ENCODE data around the gene PLA2G5. TPM values are rescaled to one million over a fixed set of nuclear protein-coding genes. Genes with fewer than 3 reads are reported as not detected.
"Not testable (repeated sequence)": the region's sequence is repeated elsewhere in the genome, so short reads cannot be mapped to it uniquely, and the experiment has no call there.

Gene PLA2G5, protein sequence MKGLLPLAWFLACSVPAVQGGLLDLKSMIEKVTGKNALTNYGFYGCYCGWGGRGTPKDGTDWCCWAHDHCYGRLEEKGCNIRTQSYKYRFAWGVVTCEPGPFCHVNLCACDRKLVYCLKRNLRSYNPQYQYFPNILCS
- total RNA-seq: 0.25 TPM in 1 of 3 replicates, not detected in the others

DNA sequence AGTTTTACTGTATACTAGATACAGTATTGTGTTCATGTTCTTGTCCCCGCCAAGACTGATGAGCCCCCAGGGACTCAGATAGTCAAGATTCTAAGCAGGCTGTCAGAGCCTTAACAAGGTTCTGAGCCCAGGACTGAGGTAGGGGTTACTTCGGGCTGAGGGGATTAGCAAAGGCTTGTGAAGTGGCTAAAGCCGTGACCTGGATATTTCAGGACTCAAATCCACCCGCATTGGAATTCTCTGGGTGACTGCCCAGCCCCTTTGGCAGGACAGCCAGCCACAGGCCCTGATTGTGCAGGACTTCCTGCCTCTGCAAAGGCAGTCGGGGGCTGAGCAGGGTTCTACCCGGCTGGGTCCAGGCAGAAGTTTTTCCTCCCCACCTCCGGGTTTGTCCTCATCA lies at the start of gene PLA2G5:
Gene PLA2G5 (plus strand): TSS at position 321 of the 400 bp plus-strand sequence. CDS start 14,637 bp downstream, outside the sequence.
- DNase-seq (ENCODE audit: low spot score in 2 of 2, unreplicated experiment in 2 of 2): no peak
- no peaks in the 10 kb centered on the region for H3K4me1 Mint-ChIP-seq
- H3K27me3 Mint-ChIP-seq (ENCODE audit: low read depth): peaks cover 12% of the 10 kb centered on the region
- no peak within 1 kb of the TSS for H3K4me3 Mint-ChIP-seq
- no peak within 1 kb of the TSS for H3K27ac Mint-ChIP-seq
- TF ChIP-seq, protein P1, sequence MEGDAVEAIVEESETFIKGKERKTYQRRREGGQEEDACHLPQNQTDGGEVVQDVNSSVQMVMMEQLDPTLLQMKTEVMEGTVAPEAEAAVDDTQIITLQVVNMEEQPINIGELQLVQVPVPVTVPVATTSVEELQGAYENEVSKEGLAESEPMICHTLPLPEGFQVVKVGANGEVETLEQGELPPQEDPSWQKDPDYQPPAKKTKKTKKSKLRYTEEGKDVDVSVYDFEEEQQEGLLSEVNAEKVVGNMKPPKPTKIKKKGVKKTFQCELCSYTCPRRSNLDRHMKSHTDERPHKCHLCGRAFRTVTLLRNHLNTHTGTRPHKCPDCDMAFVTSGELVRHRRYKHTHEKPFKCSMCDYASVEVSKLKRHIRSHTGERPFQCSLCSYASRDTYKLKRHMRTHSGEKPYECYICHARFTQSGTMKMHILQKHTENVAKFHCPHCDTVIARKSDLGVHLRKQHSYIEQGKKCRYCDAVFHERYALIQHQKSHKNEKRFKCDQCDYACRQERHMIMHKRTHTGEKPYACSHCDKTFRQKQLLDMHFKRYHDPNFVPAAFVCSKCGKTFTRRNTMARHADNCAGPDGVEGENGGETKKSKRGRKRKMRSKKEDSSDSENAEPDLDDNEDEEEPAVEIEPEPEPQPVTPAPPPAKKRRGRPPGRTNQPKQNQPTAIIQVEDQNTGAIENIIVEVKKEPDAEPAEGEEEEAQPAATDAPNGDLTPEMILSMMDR (IDR thresholded peaks at IDR 0.05; ENCODE audit: unreplicated experiment): no peak
- no peaks in the 10 kb centered on the region for H3K36me3 Mint-ChIP-seq
- H3K9me3 Mint-ChIP-seq: no peaks in the 10 kb centered on the region

DNA sequence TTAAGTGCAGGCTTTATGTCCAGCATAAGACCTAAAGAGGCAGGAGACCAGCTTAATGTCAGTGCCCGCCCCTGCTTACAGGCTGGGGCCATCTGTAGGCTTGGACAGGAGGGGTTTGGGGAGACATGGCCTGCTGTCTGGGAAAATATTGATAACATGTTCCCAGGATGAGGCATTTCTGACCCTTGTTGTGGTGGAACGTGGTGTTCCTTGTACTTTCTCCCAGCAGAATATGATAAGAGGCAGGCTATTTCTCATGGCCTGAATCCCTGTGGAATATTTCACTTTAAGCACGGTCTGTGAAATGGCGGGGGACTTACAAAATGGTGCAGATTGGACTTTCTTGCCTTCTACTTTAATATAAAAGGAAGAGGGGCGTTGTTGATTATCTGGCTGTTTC lies 41.9 kb upstream of the PLA2G5 start:
- TF ChIP-seq, protein P1 (IDR thresholded peaks at IDR 0.05; ENCODE audit: unreplicated experiment): no peak
- no peaks in the 10 kb centered on the region for H3K36me3 Mint-ChIP-seq
- peaks cover 6% of the 10 kb centered on the region for H3K4me1 Mint-ChIP-seq
- no peak overlapping the region for H3K27ac Mint-ChIP-seq
- no peak for DNase-seq (ENCODE audit: low spot score in 2 of 2, unreplicated experiment in 2 of 2)
- no peak overlapping the region for H3K4me3 Mint-ChIP-seq
- H3K27me3 Mint-ChIP-seq (ENCODE audit: low read depth): peaks cover 3% of the 10 kb centered on the region
- peaks cover 30% of the 10 kb centered on the region for H3K9me3 Mint-ChIP-seq

DNA sequence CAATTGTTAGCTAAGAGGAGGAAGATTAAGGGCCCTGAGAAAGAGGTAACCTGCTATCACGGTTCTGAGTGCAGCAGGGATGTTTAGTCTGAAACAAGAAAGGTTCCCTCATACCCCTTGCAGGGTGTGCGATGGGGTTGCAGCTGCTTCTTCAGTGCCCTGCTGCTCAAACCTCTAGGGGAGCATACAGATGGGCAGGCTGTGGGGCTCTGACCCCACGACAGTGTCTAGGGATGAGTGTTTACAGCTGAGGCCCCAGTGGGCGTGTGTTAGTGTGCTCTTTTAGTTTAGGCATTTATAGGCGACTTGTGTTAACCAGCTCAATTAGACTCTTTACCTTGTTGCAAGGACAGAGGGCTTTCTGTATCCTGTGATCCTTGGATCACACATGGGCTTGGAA lies 41.3 kb upstream of the PLA2G5 start:
- H3K9me3 Mint-ChIP-seq: peaks cover 27% of the 10 kb centered on the region
- peaks cover 3% of the 10 kb centered on the region for H3K27me3 Mint-ChIP-seq (ENCODE audit: low read depth)
- H3K27ac Mint-ChIP-seq: no peak overlapping the region
- TF ChIP-seq, protein P1 (IDR thresholded peaks at IDR 0.05; ENCODE audit: unreplicated experiment): no peak
- no peak overlapping the region for H3K4me3 Mint-ChIP-seq
- H3K4me1 Mint-ChIP-seq: peaks cover 6% of the 10 kb centered on the region
- H3K36me3 Mint-ChIP-seq: no peaks in the 10 kb centered on the region
- no peak for DNase-seq (ENCODE audit: low spot score in 2 of 2, unreplicated experiment in 2 of 2)

DNA sequence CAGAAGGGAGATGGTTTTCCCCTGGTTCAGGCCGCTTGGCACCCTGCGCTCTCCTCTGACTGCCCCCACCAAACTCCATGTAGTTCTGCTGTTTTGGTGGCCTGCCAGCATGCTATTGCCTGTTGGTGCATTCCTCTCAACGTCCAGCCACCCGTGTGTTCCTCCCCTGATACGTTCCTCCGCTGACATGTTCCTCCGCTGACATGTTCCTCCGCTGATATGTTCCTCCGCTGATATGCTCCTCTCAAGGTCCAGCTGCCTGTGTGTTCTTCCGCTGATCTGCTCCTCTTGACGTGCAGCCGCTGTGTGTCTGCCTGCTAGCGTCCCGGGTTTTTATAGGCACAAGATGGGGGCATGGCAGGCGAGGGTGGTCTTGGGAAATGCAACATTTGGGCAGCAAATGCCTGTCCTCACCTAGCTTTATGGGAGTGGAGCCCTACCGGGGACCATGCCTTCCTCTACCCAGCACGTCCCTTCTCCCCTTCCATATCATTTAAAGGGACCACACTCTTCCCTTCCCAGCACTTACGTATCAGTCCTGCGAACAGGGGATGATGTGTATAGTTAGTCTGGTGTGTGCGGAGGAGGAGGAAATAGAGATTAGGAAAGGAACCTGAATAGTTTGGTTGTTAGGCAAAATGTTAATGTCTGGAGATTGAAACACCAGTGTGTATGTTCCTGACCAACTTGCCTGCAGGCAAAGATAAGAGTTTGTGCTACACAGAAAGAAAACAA lies 40.6 kb upstream of the PLA2G5 start:
- Mint-ChIP-seq H3K36me3 (no peaks in the 10 kb centered on the region), H3K27me3 (ENCODE audit: low read depth) (peaks cover 7% of the 10 kb centered on the region), H3K9me3 (peaks cover 27% of the 10 kb centered on the region), H3K4me3 (no peak overlapping the region), H3K4me1 (peaks cover 6% of the 10 kb centered on the region), H3K27ac (no peak overlapping the region)
- TF ChIP-seq, protein P1 (IDR thresholded peaks at IDR 0.05; ENCODE audit: unreplicated experiment): no peak
- DNase-seq (ENCODE audit: low spot score in 2 of 2, unreplicated experiment in 2 of 2): no peak

DNA sequence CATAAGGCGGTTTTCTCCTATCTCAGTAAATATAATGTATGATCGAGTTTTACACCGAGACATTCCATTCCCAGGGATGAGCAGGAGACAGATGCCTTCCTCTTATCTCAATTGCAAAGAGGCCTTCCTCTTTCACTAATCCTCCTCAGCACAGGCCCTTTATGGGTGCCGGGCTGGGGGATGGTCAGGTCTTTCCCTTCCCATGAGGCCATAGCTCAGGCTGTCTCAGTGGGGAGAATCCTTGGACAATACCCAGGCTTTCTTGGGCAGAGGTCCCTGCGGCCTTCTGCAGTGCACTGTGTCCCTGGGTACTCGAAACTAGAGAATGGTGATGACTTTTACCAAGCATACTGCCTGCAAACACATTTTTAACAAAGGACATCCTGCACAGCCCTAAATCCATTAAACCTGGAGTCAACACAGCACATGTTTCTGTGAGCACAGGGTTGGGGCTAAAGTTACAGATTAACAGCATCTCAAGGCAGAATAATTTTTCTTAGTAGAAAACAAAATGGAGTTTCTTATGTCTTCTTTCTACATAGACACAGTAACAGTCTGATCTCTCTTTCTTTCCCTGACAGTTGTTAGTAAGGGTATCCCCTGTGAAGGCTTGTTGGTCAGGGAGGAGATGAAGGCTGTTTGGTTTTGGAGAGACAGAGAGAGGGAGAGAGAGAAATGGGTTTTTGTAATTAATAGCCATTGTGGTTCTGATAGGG lies 39.4 kb upstream of the PLA2G5 start:
- not testable (repeated sequence) for H3K27ac Mint-ChIP-seq; H3K4me3 Mint-ChIP-seq; H3K4me1 Mint-ChIP-seq; DNase-seq (ENCODE audit: low spot score in 2 of 2, unreplicated experiment in 2 of 2); H3K36me3 Mint-ChIP-seq
- H3K27me3 Mint-ChIP-seq (ENCODE audit: low read depth): peaks cover 11% of the 10 kb centered on the region
- peaks cover 29% of the 10 kb centered on the region for H3K9me3 Mint-ChIP-seq

DNA sequence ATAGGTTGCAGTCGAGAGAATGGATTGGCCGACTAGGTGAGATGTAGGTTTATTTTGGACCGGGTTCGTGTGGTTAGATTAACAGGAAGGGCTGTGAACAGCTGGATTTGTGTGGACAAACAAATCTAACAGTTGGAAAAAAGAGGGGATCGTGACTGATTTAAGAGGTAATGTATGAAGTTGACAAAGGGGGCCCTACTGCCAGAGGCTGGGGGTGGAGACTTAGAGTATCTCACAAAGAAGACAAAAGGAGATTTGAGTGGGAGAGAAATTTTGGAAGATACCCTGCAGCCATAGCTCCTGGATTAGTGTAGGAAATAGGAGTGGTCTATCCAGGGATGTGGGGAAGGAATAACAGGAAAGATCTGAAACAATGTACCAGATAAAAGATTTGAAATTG lies 38.8 kb upstream of the PLA2G5 start:
- no peak for DNase-seq (ENCODE audit: low spot score in 2 of 2, unreplicated experiment in 2 of 2)
- Mint-ChIP-seq H3K9me3 (peaks cover 33% of the 10 kb centered on the region), H3K27me3 (ENCODE audit: low read depth) (peaks cover 11% of the 10 kb centered on the region), H3K4me3 (no peak overlapping the region), H3K27ac (no peak overlapping the region), H3K4me1 (peaks cover 6% of the 10 kb centered on the region), H3K36me3 (peaks cover 2% of the 10 kb centered on the region)
- TF ChIP-seq, protein P1 (IDR thresholded peaks at IDR 0.05; ENCODE audit: unreplicated experiment): no peak

All from mesothelial cell of epicardium (in vitro differentiated cells).